Right atrium auricular region (tissue), 2 donors: ENCODE results near the gene HOXB3. TPM values are rescaled to one million over a fixed set of nuclear protein-coding genes. Genes with fewer than 3 reads are reported as not detected.

Source experiments
- DNase-seq: peaks from one replicate; pipeline ENCODE4 v3.0.0-alpha.2; 2019; ENCODE audit warnings: low spot score
- H3K27ac ChIP-seq, 2 donors: fragments of 200-600 bp; sonication (generic); 1 replicate in 1 of 2; 2 replicates in 1 of 2; pipeline ENCODE4 v1.5.1; 2016 to 2019
- H3K27me3 ChIP-seq, 2 donors: fragments of 200-600 bp; sonication (generic); one replicate each; pipeline versions ENCODE4 v1.5.1 to v1.6.0; 2017 to 2019
- H3K36me3 ChIP-seq: fragments of 200-600 bp; sonication (generic); one replicate; pipeline ENCODE4 v1.5.1; 2016
- H3K4me1 ChIP-seq, 2 donors: fragments of 200-600 bp; sonication (generic); one replicate each; pipeline versions ENCODE4 v1.5.1 to v1.6.0; 2017 to 2019
- H3K4me3 ChIP-seq, 2 donors: fragments of 200-600 bp; sonication (generic); 1 replicate in 1 of 2; 2 replicates in 1 of 2; pipeline ENCODE4 v1.5.1; 2017 to 2019; ENCODE audit warnings: mild to moderate bottlenecking in 1 of 2, moderate library complexity in 1 of 2
- H3K9me3 ChIP-seq, 2 donors: fragments of 200-600 bp; sonication (generic); one replicate each; pipeline ENCODE4 v1.5.1; 2019
- total RNA-seq, 2 donors: library from RNA; depleted of rRNA; stranded (reverse); fragments of >200 nt; gene quantifications; one replicate each; pipeline ENCODE4 v1.1.0, GENCODE V29; 2016
- TF ChIP-seq, protein P1 (sequence below), 2 donors: fragments of 200-600 bp; sonication (generic); IDR thresholded peaks; one replicate each; pipeline ENCODE4 v1.5.1; 2019; ENCODE audit warnings: antibody characterized with exemption in 2 of 2

The HOXB3 gene
- total RNA-seq, 2 donors from 2014 or later: 0.82 to 1.2 TPM

DNA sequence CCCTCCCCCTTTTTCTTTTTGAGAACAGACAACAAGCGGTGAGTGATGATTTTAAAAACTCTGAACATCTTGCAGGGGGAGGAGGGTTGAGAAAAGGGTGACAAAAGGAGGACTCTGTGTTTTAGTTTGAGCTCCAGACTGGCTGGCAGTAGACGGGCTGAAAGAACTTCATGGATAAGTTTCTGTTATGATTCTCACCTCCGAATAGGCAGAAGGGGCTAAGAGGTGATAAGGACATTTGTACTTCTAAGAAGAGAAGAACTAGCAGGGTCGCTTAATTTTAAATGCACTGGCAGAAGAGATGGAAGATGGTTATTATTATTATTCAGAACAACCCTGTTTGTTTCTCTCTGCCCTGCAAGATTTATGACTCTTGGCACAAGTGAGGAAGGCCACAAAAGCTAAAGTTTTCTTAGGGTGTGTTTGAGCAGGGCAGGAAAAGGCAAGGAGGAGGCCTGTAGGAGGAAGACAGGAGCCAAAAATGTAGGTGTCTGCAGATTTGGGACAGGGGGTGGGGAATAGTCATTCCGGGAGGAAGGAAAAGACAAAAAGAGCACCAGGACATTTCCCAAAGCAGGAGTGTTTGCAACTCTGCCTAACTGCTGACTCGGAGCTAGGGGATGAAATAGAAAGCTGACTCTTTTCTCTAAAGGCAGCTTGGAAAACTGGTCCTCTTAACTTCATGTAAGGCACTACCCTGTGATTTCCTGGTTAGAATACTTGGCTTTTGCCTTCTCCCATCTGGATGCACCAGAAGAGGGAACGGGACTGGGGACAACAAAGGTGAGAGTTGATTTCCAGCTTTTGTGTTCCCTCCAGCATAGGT is 33.3 kb downstream of the HOXB3 start:
- Histone ChIP-seq H3K27ac (no peak overlapping the region), H3K27me3 (peaks cover 0 to 7% of the 10 kb centered on the region in 2 donors), H3K9me3 (no peaks in the 10 kb centered on the region), H3K36me3 (no peaks in the 10 kb centered on the region), H3K4me3 (no peak overlapping the region), H3K4me1 (peaks cover 0 to 22% of the 10 kb centered on the region in 2 donors)
- no peak for DNase-seq
- TF ChIP-seq, protein P1, sequence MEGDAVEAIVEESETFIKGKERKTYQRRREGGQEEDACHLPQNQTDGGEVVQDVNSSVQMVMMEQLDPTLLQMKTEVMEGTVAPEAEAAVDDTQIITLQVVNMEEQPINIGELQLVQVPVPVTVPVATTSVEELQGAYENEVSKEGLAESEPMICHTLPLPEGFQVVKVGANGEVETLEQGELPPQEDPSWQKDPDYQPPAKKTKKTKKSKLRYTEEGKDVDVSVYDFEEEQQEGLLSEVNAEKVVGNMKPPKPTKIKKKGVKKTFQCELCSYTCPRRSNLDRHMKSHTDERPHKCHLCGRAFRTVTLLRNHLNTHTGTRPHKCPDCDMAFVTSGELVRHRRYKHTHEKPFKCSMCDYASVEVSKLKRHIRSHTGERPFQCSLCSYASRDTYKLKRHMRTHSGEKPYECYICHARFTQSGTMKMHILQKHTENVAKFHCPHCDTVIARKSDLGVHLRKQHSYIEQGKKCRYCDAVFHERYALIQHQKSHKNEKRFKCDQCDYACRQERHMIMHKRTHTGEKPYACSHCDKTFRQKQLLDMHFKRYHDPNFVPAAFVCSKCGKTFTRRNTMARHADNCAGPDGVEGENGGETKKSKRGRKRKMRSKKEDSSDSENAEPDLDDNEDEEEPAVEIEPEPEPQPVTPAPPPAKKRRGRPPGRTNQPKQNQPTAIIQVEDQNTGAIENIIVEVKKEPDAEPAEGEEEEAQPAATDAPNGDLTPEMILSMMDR (IDR thresholded peaks at IDR 0.05): no peak

DNA sequence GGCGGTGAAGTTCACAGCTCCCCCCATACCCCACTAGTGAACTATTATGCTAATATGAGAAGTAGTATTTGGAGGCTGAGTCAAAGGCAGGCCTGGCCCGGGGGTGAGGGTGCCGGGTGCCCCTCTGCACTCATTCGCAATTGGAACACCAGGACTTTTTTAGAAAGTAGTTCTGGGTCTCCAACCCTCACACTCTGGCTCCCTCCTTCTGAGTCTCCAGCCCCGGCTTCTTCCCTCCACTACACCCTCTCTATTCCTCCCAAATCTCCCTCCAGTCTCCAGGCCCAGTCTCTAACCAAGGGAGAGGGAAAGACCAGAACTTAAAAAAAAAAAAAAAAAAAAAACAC is 33.8 kb downstream of the HOXB3 start:
- Histone ChIP-seq H3K36me3 (no peaks in the 10 kb centered on the region), H3K27me3 (peaks cover 0 to 7% of the 10 kb centered on the region in 2 donors), H3K4me3 (no peak overlapping the region), H3K27ac (no peak overlapping the region), H3K9me3 (no peaks in the 10 kb centered on the region), H3K4me1 (peaks cover 0 to 22% of the 10 kb centered on the region in 2 donors)
- DNase-seq: no peak
- TF ChIP-seq, protein P1 (IDR thresholded peaks at IDR 0.05): no peak

DNA sequence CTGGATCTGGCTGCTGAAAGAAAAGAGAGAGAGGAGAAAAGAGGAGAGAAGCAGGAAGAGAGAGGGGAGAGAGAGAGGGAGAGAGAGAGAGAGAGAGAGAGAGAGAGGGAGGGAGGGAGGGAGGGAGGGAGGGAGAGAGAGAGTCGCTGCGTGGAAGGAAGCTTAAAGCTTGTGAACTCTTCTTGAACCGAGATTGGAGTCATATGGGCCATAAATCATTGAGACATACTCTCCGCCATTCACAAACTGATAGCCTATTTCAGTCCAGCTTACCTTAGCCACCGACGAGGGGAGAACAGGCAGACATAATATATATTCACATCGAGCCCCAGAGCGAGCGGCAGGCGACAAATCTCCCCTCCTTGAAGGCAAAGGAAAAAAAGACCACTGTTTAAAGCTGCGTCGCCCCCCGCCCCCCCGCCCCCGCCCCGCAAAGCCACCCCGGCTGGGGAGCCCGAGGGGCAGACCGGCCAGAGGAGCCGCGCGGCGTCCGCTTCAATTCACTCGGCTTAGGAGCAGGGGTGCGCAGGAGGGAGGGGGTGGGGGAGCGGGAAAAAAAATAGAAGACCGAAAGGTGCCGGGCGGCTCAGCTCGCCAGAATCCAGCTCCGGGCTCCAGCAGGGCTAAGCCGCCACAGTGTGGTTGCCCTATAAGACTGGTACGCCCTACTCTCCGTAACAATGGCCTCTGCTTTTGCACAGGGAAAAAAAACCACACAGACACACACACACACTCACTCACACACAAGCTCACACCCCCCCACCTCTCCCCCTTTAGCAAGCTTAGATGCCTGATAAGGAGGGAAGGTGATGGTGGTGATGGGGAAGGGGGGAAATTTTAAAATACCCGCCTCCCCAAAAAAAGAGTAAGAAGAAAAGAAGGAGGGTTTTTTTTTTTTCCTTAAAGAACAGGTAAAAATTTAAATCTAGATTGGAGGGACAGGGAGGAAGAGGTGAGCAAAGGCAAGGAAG is 34.5 kb downstream of the HOXB3 start:
- peak overlapping the region; percentile 56 to 66 for H3K27ac ChIP-seq
- TF ChIP-seq, protein P1 (IDR thresholded peaks at IDR 0.05): peak in 1 of 2 donors; percentile 47
- H3K9me3 ChIP-seq: no peaks in the 10 kb centered on the region
- peak overlapping the region; percentile 22 to 47 for H3K4me3 ChIP-seq
- no peak for DNase-seq
- peaks cover under 1 to 7% of the 10 kb centered on the region in 2 donors for H3K27me3 ChIP-seq
- no peaks in the 10 kb centered on the region for H3K36me3 ChIP-seq
- peaks cover 0 to 22% of the 10 kb centered on the region in 2 donors for H3K4me1 ChIP-seq

DNA sequence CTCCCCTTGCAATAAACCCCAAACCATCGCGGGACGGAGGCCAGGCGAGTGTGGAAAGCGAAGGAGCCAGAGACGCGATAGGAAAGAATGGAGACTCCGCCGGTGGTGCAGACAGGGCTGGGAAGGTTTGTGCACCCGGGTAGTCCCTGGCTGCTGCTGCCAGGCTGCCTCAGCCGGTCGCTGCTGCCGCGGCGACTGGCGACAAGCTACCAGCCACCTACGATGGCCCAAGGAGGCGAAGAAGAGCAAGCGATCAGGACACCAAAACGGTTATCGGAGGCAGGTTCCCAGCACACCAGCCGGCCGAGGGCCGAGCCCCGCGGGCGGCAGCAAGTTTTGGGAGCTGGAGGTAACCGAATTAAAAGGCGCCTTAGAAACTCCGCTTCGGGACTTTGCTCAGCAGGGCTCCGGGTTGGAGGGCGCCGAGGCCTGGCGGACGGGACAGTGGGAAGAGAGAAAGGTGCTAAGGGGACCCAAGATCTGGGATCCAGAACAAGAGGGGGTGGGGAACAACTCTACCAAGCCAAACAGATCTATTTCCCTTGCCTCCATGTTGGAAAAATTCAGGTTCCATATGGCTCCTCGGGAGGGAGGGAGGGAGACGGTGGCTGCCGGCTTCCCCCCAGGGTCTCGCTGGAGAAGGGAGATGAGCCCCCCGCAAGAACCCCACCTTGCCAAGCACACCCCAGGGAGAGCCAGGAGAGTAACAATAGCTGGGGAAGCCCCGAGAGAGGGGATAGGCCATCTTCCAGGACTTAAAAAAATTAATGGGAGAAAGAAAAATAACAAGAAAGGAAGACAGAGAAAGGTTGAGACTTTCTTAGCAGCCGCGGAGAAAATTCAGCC is 35.4 kb downstream of the HOXB3 start:
- H3K9me3 ChIP-seq: no peaks in the 10 kb centered on the region
- H3K27ac ChIP-seq: peak overlapping the region; percentile 13 to 56
- DNase-seq: no peak
- H3K27me3 ChIP-seq: peaks cover 4 to 7% of the 10 kb centered on the region in 2 donors
- TF ChIP-seq, protein P1 (IDR thresholded peaks at IDR 0.05): no peak
- H3K4me3 ChIP-seq: peak overlapping the region; percentile 28 to 47
- H3K36me3 ChIP-seq: no peaks in the 10 kb centered on the region
- peaks cover 0 to 22% of the 10 kb centered on the region in 2 donors for H3K4me1 ChIP-seq

DNA sequence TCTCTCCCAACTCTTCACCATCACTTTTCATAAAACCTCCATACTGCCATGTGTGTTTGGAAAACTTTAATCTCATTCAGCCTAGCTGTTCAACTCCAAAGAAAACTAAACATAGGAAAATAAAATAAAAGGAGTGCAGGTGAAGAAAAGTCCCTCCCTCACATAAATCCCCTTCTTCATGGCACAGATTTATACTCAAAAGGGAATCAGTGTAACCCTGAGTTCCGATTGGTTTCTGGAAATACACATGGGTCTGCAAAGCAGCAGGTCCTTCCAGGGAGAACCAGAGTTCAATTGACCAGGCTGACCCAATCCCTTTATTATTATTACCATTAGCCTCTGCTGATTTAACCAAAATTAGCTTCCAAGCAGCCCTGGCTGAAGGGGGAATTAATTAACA is 36.2 kb downstream of the HOXB3 start:
- Histone ChIP-seq H3K27ac (peak overlapping the region; percentile 9 to 56), H3K4me3 (no peak overlapping the region), H3K36me3 (no peaks in the 10 kb centered on the region), H3K9me3 (no peaks in the 10 kb centered on the region), H3K27me3 (peaks cover 4 to 7% of the 10 kb centered on the region in 2 donors), H3K4me1 (peaks cover 0 to 22% of the 10 kb centered on the region in 2 donors)
- no peak for DNase-seq
- TF ChIP-seq, protein P1 (IDR thresholded peaks at IDR 0.05): no peak
